Measurements from ENCODE around the gene HNF4A.

DNA sequence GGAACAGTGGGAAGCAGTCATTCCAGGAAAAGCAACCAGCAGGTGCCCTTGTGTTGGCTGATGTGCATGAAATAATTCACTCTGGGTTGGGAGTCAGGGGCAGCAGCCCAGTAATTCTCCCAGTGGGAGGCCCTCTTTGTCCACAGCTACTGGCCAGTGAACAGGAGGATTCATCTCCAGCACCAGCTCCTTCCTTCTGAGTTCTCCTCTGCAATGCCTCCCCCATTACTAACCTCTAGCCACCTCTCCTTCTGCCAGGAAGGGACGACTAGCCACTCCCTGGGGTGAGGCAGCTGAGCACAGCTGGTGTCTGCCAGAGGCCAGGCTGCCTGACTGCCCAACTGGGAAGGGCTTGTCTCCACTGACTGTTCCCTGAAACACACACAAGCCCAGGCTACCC is 31.2 kb upstream of the HNF4A start:
- TF ChIP-seq, protein P1, sequence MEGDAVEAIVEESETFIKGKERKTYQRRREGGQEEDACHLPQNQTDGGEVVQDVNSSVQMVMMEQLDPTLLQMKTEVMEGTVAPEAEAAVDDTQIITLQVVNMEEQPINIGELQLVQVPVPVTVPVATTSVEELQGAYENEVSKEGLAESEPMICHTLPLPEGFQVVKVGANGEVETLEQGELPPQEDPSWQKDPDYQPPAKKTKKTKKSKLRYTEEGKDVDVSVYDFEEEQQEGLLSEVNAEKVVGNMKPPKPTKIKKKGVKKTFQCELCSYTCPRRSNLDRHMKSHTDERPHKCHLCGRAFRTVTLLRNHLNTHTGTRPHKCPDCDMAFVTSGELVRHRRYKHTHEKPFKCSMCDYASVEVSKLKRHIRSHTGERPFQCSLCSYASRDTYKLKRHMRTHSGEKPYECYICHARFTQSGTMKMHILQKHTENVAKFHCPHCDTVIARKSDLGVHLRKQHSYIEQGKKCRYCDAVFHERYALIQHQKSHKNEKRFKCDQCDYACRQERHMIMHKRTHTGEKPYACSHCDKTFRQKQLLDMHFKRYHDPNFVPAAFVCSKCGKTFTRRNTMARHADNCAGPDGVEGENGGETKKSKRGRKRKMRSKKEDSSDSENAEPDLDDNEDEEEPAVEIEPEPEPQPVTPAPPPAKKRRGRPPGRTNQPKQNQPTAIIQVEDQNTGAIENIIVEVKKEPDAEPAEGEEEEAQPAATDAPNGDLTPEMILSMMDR (IDR thresholded peaks at IDR 0.05), result no peak
- no peak for TF ChIP-seq EZH2 (IDR thresholded peaks at IDR 0.05; ENCODE audit: borderline replicate concordance, insufficient read depth, low read depth, low read length, poor library complexity, severe bottlenecking)

Measured in B cell (primary cell).